GM18499 (cell line): ENCODE results near the gene APIP.

Experiments used
- ATAC-seq: cut with Tn5 transposase; IDR thresholded peaks from one replicate; pipeline ENCODE4 v1.9.1; 2021; ENCODE audit warnings: moderate number of reproducible peaks; ENCODE audit not compliant: insufficient read depth, unreplicated experiment

Gene APIP, protein sequence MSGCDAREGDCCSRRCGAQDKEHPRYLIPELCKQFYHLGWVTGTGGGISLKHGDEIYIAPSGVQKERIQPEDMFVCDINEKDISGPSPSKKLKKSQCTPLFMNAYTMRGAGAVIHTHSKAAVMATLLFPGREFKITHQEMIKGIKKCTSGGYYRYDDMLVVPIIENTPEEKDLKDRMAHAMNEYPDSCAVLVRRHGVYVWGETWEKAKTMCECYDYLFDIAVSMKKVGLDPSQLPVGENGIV

DNA sequence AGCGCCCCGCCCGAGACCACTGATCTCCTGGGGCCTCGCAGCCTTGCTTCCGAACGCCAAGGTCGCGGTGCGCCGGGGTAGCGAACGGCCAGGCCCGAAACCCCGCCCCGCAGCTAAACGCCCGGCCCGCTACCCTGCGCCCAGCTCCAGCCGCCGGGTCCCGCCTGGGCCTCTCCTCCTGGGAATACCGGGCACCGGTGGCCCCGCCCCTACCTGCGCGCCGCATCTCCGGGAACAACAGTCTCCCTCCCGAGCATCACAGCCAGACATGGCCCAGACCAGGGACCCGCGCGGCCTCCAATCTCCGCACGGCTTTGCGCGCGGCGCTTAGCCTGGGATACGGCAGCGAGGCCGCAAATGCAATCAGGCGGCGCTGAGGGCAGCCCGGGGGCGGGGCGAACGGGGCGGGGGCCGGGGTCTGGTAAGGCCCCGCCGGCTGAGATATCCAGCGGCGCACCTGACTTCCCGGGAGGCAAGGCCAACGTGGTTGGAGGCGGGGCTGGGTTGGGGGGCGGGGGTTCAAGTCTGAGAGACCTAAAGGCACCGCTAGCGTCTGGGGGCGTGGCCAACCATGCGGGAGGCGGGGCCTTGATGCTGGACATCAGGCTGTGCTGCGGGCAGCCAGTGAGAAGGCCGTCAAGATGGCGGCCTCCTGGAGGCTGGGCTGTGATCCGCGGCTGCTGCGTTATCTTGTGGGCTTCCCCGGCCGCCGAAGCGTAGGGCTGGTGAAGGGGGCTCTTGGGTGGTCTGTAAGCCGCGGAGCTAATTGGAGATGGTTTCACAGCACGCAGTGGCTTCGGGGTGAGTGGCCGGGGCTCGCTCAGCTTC is at the start of gene APIP, which contains the start of gene PDHX:
APIP (minus strand) TSS at position 365 of the 828 bp plus-strand sequence; CDS start at position 270, 95 bp downstream.
PDHX (plus strand) TSS at position 604 of the 828 bp plus-strand sequence; CDS start at position 642, 38 bp downstream.
- ATAC-seq = peak; percentile 78

DNA sequence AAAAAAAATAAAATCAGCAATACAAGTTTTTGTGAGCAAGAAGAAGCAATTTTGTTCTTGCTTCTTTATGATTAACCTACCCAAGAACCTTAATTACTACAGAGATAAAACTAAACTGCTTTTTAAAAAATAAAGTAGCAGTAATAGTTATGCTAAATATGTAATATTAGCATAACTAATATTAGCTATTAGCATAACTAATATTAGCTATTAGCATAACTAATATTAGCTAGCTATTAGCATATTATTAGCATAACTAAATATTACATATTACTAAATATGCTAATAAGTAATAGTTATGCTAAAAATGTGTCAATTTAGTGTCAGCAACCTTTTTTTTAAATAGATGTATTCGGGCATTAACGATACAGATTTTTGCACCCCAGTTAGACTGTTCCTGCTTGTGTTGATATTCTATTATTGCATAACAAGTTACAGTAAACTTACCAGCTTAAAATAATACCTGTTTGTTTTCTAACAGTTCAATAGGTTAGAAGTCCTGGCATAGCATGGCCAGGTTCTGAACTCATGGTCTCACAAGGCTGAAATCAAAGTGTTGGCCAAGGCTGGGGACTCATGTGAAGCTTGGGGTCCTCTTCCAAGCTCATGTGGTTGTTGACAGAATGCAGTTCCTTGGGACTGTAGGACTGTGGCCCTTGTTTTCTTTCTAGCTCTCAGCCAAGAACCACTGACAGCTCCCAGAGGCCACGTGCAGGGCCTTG is 48.6 kb upstream of the APIP start:
- ATAC-seq = no peak

DNA sequence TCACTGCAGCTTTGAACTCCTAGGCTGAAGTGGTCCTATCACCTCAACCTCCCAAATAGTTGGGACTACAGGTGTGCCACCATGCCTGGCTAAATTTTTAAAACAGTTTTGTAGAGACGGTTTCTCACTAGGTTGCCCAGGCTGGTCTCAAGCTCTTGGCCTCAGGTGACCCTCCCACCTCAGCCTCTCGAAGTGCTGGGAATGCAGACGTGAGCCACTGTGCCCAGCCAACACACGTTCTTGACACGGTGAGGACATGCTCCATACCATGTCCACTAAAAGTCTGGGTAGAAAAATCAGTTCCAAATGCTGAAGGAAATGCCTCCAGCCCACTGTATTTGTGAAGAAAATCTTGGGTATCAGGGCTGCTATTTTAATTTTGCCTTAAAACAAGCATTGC is 47.2 kb upstream of the APIP start:
- ATAC-seq = no peak

DNA sequence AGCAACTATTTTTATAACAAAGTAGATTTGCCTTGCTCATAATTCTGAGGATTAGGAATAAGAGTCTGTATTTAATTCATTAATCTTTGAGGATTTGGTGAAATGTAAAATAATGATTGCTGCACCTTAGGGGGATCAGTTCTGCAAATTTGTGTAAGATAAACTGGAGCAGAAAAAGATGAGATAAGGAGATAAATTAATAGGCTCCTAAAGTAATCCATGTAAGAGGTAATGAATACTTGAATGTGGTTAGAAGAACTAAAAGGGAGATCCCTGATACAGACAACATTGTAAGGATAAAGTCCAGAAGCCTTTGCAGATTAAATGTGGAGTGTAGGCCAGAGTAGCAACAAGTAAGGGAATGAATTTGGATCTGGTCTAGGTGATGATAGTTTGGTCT is 45.9 kb upstream of the APIP start:
- ATAC-seq = no peak

DNA sequence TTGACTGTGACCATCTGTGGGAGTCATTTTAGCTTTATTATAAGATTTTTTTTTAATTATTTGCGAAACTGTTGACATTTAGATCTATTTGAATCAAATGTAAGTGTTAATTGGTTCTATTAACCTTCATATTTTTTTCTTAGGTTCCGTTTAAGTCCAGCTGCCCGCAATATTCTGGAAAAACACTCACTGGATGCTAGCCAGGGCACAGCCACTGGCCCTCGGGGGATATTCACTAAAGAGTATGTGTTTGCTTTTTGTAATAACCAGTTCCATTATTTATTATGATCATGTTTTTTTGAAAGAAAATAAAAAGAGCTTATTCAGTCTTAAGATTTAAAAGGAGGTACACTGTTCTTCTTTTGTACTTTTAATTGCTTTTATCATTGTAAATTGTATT is 44.1 kb upstream of the APIP start:
- no peak for ATAC-seq

DNA sequence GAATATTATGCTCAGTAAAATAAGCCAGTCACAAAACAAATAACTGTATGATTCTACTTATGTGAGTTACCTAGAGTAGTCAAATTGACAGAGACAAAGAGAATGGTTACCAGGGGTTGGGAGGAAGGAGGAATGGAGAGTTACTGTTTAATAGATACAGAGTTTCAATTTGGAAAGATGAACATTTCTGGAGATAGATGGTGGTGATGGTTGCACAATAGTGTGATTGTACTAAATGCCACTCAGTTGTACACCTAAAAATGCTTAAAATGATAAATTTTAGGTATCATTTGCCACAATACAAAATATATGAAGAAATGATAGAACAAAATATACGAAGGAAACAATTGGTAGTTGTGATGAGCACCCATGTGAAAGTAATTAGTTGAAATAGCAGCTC is 43.6 kb upstream of the APIP start:
- no peak for ATAC-seq

DNA sequence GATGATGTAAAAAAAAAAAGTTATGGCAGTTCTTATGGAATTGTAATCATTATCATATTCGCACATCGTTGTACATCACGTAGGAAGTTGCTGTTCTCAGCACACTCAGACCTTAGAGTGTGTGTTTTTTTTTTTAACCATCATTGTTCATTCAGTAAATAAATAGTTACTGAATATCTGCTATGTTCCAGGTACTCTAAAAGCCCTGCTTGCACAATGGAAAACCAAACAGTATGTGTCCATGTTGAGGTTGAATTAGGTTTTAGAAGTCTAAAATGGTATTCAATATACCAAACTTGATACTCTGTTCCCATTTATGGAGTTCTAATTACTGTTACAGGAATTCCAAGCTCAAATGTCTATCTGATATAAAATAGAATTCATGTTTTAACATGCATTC is 41.4 kb upstream of the APIP start:
- no peak for ATAC-seq

DNA sequence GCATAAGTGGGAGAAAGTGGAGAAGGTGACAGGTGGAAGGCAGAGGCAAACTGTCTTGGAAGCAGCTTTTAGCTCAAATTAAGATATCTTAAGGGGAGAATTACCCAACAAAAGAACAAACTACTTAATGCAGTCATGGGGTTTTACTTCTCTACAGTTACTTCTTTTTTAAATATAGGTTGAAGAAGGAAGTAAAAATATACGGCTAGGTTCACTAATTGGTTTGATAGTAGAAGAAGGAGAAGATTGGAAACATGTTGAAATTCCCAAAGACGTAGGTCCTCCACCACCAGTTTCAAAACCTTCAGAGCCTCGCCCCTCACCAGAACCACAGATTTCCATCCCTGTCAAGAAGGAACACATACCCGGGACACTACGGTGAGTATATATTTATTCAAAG is 41.0 kb upstream of the APIP start:
- no peak for ATAC-seq

DNA sequence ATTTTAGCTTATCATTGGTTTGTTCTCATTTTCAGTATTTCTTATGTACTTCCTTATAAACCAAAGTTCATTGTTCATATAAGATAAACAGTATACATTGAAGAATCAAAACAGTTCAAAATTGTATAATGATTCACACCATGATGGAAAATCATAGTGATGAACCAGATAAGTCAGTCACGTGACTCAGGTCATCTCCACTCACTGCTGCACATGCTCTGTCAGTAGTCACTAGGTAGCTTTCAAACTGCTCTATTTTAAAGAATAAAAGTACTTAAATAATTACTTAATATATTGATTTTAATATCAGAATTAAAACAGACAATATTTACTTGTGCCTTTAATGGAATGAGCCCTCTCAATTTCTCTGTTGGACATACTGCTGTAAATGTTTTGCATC is 37.8 kb upstream of the APIP start:
- ATAC-seq = no peak

DNA sequence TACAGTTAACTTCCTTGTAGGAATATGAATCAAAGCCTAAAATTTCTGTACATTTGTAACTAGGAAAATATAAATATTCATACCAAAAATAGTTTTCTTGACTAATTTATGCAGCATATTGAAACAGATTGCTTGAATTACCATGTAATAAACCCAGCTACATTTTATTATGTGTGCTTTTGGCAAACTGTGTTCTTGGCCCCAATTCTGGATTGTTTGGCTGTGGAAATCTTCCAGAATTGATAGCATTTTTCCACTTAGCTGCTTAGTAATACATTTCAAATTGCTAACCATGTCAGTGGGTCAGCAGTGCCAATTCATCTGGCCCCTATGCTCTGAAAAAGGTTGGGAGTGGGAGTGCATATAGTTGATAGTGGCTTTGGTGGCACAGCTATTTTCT is 32.5 kb upstream of the APIP start:
- no peak for ATAC-seq

DNA sequence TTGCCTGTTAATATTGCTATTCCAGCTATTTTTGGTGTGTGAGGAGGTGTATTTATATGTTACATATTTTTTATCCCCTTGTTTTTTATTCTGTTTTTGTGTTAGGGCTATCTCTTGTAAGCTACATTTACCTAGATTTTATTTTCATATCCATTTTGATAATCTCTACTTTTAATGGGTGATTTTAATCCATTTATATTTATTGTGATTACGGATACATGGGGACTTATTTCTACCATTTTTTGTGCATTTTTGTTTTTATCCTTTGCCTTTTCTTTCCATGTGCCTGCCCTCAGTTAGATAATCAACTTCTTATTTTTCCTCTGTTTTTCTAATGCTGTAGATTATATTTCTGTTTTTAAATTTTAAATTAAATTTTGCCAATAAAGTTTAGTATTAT is 28.5 kb upstream of the APIP start:
- ATAC-seq = no peak

DNA sequence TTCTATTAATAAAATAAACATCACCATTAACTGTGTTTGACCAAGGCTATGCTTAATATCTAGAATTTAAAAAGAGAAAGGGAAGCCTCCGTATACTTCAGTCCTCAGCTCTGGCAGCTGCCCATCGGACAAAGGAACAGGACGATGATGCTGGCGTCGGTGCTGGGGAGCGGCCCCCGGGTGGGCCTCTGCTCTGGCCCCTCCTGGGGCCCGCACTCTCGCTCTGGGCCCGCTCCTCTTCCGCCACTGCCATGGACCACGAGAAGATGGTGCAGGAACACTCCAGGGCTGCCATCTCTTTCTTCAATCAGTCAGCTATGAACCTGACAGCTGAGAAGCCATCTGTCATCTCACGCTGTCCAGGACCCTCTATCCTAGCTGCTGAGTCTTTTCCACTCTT is 25.5 kb upstream of the APIP start:
- ATAC-seq = no peak

DNA sequence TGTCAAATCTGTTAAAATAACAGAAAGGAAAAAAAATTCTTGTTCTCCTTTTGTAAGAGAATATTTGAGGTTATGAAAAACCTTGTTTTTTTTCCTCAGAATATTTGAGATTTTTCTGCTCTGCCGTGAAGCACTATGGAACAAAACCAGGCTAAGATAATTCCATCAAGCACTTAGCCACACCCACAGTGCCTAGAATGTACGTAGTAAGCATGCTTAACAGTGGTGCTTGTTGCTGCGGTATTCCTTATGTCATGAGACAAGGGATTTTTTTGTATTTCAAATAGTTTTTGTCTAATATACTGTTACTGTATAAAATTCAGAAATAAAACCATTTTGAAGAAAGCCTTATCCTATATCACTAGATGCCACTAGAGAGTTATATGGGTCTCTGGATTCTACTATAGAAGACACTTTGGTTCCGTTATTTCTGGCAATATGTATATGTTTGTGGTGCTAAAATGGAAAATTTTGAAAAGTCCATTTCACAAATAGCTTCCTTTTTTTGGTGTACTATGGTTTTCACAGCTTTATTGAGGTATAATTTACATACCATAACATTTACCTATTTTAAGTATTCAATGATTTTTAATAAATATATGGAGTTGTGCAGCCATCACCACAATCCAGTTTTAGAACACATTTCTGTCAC is 24.0 kb upstream of the APIP start:
- no peak for ATAC-seq

DNA sequence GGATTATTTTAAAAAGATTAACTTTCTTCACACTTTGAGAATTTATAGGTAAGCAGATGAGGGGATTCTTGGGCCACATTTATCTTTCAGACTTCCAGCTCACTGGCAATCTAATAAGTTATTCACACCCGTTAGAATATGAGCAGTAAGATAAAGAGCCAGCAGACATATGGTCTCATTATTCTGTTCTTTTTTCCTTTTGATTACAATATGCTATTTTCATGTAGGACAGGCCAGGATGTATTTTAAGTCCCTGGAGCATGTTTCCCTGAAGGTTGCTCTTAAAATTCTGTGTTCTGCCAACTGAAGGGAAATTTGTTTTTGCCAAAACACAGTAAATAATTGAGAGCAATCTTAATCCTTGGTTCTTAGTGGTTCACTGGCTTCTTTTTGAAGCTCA is 22.4 kb upstream of the APIP start:
- no peak for ATAC-seq

DNA sequence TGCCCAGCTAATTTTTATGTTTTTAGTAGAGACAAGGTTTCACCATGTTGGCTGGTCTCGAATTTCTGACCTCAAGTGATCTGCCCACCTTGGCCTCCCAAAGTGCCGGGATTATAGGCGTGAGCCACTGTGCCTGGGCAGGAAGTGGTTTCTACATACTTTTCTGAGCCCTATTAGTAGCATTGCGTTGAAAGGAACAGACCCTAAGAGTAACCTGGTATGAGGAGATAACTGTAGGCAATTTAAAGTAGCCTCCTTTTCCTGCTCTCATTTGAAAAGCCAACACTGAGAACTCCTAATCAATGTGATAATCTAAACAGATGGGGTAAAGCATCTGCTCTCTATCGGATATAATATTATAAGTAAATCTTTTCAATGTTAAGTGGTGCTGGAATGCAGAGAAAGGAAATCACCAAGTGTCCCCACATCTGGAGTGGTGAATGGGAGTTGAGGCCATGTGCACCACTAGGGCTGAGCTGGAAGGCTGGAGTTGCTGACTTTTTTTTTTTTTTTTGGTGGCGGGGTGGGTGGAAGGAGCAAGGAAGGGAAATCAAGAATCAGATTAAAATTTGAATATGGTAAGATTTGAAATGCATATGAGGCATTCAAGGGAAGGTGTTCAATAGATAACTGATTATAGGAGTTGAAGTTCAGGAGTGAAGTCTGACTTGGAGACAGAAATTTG is 20.9 kb upstream of the APIP start:
- ATAC-seq = no peak

DNA sequence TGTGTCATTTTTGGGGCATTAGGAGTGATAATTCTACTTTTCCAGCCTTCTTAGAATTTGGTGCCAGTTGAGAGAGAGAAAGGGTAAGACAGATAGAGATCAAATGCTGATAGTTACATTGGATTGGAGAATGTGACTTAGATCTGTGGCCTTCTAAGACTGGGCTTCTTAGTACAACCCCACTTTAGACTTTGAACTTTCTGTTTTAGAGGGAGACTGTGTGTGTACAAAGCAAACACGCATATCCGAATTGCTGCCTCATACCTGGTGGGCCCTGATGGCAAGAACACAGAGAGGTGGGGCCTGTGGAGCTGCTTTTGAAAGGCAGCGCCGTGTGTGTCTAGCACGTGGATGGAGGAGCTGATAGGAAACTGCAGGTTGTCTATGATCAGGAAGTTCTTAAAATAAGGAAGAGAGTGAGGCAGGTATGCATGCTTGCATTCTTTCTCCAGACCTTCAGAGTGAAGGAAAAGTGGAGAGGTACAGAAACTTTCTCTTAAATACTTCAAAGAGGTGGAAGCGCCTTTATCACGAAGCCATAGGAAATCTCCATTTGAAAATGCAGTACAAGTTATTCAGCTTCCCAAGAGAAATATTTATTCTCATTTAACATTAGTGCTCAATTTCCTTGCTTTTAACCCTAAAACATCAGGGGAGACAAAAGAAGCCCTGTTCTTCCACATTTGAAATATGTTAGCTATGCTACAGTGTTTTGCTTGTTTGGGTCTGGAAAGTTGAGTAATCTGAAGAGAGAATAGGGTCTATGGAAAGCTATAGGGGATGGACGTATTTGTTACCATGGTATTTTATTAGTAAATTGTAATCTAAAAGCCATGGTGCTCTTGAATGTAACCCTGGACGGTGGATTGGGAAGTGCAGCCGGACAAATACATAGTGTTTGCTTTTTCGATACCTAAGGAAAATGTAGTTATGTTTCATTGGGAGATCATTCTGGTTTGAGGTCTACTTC is 13.9 kb upstream of the APIP start:
- ATAC-seq = no peak

DNA sequence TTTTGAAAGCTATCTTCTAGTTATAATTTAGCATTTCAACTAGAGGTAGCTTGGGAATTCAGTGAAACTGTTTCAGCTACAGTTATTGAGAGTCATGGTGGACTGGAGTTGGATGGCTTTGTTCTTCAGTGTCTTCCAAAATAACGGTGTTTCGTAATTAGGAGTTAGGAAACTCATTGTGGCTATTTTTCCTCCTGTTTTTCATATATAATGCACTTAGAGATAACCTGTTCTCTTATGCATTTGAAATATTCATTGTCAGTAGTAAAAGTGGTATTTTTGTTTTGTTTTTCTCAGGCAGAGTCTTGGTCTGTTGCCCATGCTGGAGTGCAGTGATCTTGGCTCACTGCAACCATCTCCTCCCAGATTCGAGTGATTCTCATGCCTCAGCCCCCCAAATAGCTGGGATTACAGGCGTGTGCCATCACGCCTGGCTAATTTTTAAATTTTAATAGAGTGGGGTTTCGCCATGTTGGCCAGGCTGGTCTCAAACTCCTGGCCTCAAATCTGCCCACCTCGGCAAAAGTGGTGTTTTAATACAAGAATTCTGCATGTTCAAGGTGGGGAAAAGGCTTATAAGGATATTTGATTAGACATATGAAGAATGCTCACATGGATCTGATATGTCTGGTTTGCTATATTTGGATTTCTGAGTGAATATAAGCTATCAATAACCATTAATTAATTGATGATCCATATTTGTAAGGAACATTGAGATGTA is 12.9 kb upstream of the APIP start:
- no peak for ATAC-seq

DNA sequence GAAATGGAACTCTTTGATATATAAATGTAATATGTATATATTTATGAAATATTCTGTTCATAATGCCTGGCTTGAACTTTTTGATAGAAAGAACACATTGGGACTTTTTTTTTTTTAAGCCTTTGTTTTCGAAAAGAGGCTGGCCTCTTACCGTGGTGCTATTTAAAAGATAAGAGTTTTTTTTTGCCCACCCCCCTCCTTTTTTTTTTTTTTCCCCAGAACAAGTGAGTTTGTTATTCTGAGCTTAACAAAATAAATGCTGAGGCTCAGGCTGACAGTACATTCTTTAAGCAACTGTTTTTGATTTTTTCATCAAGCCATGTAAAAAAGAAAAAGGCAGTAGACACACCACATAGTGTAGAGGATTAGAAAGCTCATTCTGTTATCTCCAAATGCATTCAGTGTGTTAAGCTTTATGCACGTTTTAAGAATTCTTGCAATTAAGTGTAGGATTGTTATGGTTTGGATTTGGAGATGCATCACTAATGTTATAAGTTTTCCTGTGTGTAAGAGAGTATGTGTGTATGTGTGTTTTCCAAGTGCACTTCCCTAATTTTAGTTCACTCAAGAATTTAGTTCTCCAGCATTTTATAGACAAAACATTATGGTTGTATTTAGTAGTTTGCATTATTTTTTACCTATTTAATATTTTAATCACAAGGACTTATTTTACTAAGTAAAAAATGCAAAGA is 12.2 kb upstream of the APIP start:
- no peak for ATAC-seq
